ENCODE measurements around the gene PDZD2. TPM values are rescaled to one million over a fixed set of nuclear protein-coding genes. Genes with fewer than 3 reads are reported as not detected.

The PDZD2 gene
- total and polyA plus RNA-seq, 2 experiments from 2014 or later, result 8.3 to 16.9 TPM

- TF ChIP-seq, protein P1, sequence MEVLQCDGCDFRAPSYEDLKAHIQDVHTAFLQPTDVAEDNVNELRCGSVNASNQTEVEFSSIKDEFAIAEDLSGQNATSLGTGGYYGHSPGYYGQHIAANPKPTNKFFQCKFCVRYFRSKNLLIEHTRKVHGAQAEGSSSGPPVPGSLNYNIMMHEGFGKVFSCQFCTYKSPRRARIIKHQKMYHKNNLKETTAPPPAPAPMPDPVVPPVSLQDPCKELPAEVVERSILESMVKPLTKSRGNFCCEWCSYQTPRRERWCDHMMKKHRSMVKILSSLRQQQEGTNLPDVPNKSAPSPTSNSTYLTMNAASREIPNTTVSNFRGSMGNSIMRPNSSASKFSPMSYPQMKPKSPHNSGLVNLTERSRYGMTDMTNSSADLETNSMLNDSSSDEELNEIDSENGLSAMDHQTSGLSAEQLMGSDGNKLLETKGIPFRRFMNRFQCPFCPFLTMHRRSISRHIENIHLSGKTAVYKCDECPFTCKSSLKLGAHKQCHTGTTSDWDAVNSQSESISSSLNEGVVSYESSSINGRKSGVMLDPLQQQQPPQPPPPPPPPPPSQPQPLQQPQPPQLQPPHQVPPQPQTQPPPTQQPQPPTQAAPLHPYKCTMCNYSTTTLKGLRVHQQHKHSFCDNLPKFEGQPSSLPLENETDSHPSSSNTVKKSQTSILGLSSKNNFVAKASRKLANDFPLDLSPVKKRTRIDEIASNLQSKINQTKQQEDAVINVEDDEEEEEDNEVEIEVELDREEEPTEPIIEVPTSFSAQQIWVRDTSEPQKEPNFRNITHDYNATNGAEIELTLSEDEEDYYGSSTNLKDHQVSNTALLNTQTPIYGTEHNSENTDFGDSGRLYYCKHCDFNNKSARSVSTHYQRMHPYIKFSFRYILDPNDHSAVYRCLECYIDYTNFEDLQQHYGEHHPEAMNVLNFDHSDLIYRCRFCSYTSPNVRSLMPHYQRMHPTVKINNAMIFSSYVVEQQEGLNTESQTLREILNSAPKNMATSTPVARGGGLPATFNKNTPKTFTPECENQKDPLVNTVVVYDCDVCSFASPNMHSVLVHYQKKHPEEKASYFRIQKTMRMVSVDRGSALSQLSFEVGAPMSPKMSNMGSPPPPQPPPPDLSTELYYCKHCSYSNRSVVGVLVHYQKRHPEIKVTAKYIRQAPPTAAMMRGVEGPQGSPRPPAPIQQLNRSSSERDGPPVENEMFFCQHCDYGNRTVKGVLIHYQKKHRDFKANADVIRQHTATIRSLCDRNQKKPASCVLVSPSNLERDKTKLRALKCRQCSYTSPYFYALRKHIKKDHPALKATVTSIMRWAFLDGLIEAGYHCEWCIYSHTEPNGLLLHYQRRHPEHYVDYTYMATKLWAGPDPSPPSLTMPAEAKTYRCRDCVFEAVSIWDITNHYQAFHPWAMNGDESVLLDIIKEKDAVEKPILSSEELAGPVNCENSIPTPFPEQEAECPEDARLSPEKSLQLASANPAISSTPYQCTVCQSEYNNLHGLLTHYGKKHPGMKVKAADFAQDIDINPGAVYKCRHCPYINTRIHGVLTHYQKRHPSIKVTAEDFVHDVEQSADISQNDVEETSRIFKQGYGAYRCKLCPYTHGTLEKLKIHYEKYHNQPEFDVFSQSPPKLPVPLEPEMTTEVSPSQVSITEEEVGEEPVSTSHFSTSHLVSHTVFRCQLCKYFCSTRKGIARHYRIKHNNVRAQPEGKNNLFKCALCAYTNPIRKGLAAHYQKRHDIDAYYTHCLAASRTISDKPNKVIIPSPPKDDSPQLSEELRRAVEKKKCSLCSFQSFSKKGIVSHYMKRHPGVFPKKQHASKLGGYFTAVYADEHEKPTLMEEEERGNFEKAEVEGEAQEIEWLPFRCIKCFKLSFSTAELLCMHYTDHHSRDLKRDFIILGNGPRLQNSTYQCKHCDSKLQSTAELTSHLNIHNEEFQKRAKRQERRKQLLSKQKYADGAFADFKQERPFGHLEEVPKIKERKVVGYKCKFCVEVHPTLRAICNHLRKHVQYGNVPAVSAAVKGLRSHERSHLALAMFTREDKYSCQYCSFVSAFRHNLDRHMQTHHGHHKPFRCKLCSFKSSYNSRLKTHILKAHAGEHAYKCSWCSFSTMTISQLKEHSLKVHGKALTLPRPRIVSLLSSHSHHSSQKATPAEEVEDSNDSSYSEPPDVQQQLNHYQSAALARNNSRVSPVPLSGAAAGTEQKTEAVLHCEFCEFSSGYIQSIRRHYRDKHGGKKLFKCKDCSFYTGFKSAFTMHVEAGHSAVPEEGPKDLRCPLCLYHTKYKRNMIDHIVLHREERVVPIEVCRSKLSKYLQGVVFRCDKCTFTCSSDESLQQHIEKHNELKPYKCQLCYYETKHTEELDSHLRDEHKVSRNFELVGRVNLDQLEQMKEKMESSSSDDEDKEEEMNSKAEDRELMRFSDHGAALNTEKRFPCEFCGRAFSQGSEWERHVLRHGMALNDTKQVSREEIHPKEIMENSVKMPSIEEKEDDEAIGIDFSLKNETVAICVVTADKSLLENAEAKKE (CRISPR knock-in tag; IDR thresholded peaks at IDR 0.05), result no peak
- no peak for TF ChIP-seq JUNB (IDR thresholded peaks at IDR 0.05; ENCODE audit: unreplicated experiment)
Measured at GRCh38 chr5:32002755-32003154, 363.8 kb downstream of the PDZD2 start (continued).

DNA sequence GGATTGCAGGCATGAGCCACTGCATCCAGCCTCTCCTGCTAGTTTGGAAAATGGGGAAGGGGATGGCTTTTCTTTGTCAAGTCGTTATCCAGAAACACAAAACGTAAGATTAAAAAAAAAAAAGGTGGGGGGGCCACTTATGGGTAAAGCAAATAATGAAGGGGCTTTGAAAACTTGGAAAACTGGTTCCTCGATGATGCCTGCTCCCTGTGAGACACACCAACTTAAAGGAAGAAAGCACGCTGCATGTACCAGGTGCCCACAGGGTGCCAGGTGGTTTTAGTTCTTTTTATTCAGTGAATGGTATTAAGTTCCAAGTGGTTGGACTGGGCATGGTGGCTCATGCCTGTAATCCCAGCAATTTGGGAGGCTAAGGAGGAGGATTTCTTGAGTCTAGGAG lies 365.1 kb downstream of the PDZD2 start:
- H3K36me3 ChIP-seq (ENCODE audit: insufficient read depth), result no peaks in the 10 kb centered on the region; the same call in 1 of the 2 replicates
- no peak overlapping the region for H2AFZ ChIP-seq
- H3K4me3 Mint-ChIP-seq, result no peak overlapping the region
- peaks cover 15% of the 10 kb centered on the region; the same call in 1 of the 2 replicates for H3K4me1 ChIP-seq (ENCODE audit: insufficient read depth)
- no peak overlapping the region for H3K27ac Mint-ChIP-seq
- H3K36me3 Mint-ChIP-seq (ENCODE audit: low read depth), result peaks cover 5% of the 10 kb centered on the region; the same call in 2 of the 3 replicates
- H3K79me2 ChIP-seq (replicated peaks; ENCODE audit: insufficient read depth), result no peaks in the 10 kb centered on the region
- DNase-seq (ENCODE audit: low spot score) (no peak), ATAC-seq (no peak)
- H3K4me2 ChIP-seq, result no peak overlapping the region
- no peaks in the 10 kb centered on the region for H4K20me1 ChIP-seq (replicated peaks; ENCODE audit: insufficient read depth)
- peaks cover 3% of the 10 kb centered on the region for H3K4me1 Mint-ChIP-seq
- no peaks in the 10 kb centered on the region for H3K27me3 ChIP-seq (ENCODE audit: insufficient read depth)
- H3K9me3 Mint-ChIP-seq, result no peaks in the 10 kb centered on the region; the same call in 2 of the 3 replicates
- H3K27me3 Mint-ChIP-seq (ENCODE audit: insufficient read depth, low read depth, poor library complexity), result peaks cover 4% of the 10 kb centered on the region
- TF ChIP-seq EZH2phosphoT487 (IDR thresholded peaks at IDR 0.05; ENCODE audit: unreplicated experiment), result no peak
- no peak for TF ChIP-seq POLR2AphosphoS5 (IDR thresholded peaks at IDR 0.05; ENCODE audit: low read depth)
- no peak for TF ChIP-seq NANOG (IDR thresholded peaks at IDR 0.05; ENCODE audit: borderline replicate concordance)
- TF ChIP-seq EZH2 (IDR thresholded peaks at IDR 0.05; ENCODE audit: low read depth, unreplicated experiment), result no peak
- TF ChIP-seq, protein P2, sequence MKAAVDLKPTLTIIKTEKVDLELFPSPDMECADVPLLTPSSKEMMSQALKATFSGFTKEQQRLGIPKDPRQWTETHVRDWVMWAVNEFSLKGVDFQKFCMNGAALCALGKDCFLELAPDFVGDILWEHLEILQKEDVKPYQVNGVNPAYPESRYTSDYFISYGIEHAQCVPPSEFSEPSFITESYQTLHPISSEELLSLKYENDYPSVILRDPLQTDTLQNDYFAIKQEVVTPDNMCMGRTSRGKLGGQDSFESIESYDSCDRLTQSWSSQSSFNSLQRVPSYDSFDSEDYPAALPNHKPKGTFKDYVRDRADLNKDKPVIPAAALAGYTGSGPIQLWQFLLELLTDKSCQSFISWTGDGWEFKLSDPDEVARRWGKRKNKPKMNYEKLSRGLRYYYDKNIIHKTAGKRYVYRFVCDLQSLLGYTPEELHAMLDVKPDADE (IDR thresholded peaks at IDR 0.05), result no peak
- no peak for TF ChIP-seq STAT1 (IDR thresholded peaks at IDR 0.05; ENCODE audit: unreplicated experiment)
- TF ChIP-seq ZNF331 (CRISPR knock-in tag; IDR thresholded peaks at IDR 0.05; ENCODE audit: low read depth), result no peak
- no peaks in the 10 kb centered on the region for H3F3A ChIP-seq (replicated peaks; ENCODE audit: low read depth)
- H3K27ac ChIP-seq (ENCODE audit: low read depth), result no peak overlapping the region
- H3K9me2 ChIP-seq (ENCODE audit: insufficient read depth), result no peaks in the 10 kb centered on the region; the same call in 1 of the 2 replicates
- no peak overlapping the region for H3K4me3 ChIP-seq

All from GM23338 (cell line).